ENCODE measurements around the gene DFFA. TPM values are rescaled to one million over a fixed set of nuclear protein-coding genes. Genes with fewer than 3 reads are reported as not detected.
"Not testable (repeated sequence)": the region's sequence is repeated elsewhere in the genome, so short reads cannot be mapped to it uniquely, and the experiment has no call there.

DFFA gene
- total and polyA plus RNA-seq, 8 donors = 37.6 to 45.6 (median 42.3) TPM

DNA sequence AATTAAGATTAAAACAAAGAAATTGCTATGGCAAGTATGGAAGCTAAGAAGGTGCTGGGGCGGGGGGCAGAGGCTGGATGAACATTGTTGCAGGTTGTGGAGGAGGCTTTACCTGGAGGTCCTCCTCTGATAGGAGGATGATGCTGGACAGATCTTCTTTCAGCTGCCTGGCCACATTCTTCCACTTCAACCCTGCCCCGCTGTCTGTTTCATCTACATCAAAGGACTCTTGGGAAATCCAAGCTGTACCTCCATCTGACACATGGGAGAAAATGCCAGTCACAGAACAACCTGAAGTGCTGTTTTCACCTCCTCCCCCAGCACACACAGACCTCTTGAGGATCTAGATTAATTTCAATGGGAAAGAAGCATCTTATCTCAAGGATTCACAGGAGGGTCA is 5.3 kb downstream of the DFFA start:
- no peak for ATAC-seq
- H3K27ac ChIP-seq = no peak overlapping the region
- intact Hi-C loops (cut with DNase I) = no loop called here
- H3K36me3 ChIP-seq = peaks cover 0 to 74% of the 10 kb centered on the region in 2 donors
- H3K27me3 ChIP-seq = no peaks in the 10 kb centered on the region
- peaks cover 0 to 13% of the 10 kb centered on the region in 2 donors for H3K4me1 ChIP-seq
- no peak overlapping the region for H3K4me3 ChIP-seq
- no peaks in the 10 kb centered on the region for H3K9me3 ChIP-seq
- no peak for DNase-seq
- TF ChIP-seq, protein P1, sequence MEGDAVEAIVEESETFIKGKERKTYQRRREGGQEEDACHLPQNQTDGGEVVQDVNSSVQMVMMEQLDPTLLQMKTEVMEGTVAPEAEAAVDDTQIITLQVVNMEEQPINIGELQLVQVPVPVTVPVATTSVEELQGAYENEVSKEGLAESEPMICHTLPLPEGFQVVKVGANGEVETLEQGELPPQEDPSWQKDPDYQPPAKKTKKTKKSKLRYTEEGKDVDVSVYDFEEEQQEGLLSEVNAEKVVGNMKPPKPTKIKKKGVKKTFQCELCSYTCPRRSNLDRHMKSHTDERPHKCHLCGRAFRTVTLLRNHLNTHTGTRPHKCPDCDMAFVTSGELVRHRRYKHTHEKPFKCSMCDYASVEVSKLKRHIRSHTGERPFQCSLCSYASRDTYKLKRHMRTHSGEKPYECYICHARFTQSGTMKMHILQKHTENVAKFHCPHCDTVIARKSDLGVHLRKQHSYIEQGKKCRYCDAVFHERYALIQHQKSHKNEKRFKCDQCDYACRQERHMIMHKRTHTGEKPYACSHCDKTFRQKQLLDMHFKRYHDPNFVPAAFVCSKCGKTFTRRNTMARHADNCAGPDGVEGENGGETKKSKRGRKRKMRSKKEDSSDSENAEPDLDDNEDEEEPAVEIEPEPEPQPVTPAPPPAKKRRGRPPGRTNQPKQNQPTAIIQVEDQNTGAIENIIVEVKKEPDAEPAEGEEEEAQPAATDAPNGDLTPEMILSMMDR (IDR thresholded peaks at IDR 0.05) = no peak

DNA sequence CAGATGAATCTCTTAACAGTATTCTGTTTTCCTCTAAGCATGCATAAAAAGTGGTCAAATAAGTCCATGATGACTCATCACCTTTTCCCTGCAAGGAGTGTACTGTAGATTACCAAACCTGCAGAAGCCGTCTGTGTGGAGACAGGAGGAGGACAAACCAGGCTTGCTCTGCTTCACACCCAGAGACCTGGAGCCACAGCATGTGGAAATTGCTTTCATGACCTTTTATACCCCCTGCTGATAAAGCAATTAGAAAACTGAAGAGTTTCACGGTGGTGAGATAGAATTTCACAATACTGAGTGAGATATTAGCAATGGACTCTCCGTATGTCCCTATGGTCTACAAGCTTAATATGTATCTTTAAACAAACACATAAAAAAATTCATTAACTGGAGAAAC is 13.1 kb downstream of the DFFA start:
- Histone ChIP-seq H3K4me1 (peaks cover 0 to 14% of the 10 kb centered on the region in 2 donors), H3K4me3 (no peak overlapping the region), H3K27me3 (no peaks in the 10 kb centered on the region), H3K36me3 (peaks cover 0 to 40% of the 10 kb centered on the region in 2 donors), H3K9me3 (peaks cover 0 to 2% of the 10 kb centered on the region in 2 donors), H3K27ac (peak overlapping the region in 1 of 2 donors; percentile 7)
- ATAC-seq (peak; percentile 86), DNase-seq (no peak)
- intact Hi-C loops (cut with DNase I) = no loop called here
- TF ChIP-seq, protein P1 (IDR thresholded peaks at IDR 0.05) = no peak

DNA sequence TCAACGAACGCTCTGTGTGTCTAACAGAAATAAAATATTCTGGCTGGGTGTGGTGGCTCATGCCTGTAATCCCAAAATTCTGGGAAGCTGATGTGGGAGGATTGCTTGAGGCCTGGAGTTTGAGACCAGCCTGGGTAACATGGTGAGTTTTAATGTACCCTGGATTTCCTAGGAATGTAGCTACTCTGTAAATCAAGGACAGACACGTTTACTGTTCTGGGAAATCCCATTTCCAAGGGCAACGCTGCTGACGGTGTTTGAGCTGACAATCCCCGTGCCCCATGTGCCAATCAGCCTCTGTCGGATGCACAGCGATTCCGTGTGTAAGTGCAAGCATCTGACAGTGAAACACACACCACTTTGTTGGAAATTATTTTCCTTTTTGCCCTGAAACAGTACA is 14.5 kb downstream of the DFFA start:
- no peak for DNase-seq
- Histone ChIP-seq H3K4me3 (no peak overlapping the region), H3K9me3 (peaks cover 0 to 2% of the 10 kb centered on the region in 2 donors), H3K36me3 (peaks cover 0 to 27% of the 10 kb centered on the region in 2 donors), H3K4me1 (peaks cover 0 to 12% of the 10 kb centered on the region in 2 donors), H3K27ac (peak overlapping the region; percentile 1 to 59), H3K27me3 (no peaks in the 10 kb centered on the region)
- intact Hi-C loops (cut with DNase I) = no loop called here
- no peak for ATAC-seq
- TF ChIP-seq, protein P1 (IDR thresholded peaks at IDR 0.05) = no peak

DNA sequence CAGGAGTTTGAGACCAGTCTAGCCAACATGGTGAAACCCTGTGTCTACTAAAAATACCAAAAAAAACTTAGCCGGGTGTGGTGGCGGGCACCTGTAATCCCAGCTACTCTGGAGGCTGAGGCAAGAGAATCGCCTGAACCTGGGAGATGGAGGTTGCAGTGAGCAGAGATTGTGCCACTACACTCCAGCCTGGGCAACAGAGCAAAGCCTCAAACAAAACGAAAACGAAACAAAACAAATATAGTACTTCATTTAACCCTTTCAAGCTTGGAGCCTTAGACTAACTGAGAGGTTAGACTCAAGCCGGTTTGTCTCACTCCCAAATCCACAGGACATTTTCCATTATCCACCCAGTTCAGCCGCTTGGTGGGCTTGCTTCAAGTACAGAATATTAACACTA is 14.9 kb downstream of the DFFA start:
- H3K4me3 ChIP-seq; intact Hi-C loops (cut with DNase I): not testable (repeated sequence)

DNA sequence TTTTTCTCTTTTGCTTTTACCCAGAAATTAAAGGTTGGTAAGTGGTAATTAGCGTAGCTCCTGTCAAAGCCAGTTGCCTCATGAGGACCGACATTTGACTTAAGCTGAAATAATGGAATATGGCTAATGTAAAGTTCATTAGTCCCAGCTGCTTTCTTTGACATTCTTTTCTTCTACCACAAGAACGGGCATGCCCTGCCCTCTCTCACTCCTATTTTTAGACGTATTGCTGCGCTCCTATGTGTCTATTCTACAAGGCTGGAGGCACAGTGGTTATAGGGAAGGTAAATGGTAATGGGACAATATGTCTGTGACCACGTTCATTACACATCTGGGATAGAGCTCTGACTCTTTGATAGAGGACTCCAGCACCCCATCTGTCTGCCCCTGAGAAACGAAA is 15.7 kb downstream of the DFFA start:
- no peak for ATAC-seq
- Histone ChIP-seq H3K9me3 (peaks cover 0 to 2% of the 10 kb centered on the region in 2 donors), H3K4me3 (no peak overlapping the region), H3K27ac (no peak overlapping the region), H3K36me3 (peaks cover 0 to 15% of the 10 kb centered on the region in 2 donors), H3K4me1 (peaks cover 0 to 15% of the 10 kb centered on the region in 2 donors), H3K27me3 (no peaks in the 10 kb centered on the region)
- intact Hi-C loops (cut with DNase I) = no loop called here
- DNase-seq = no peak
- TF ChIP-seq, protein P1 (IDR thresholded peaks at IDR 0.05) = no peak

More for the DNA sequence above, 14.9 kb downstream of the DFFA start:
- H3K27me3 ChIP-seq, ATAC-seq, H3K9me3 ChIP-seq, DNase-seq: not testable (repeated sequence)
- peaks cover 0 to 12% of the 10 kb centered on the region in 2 donors for H3K4me1 ChIP-seq
- H3K36me3 ChIP-seq = peaks cover 0 to 23% of the 10 kb centered on the region in 2 donors
- peak overlapping the region in 1 of 2 donors; percentile 59 for H3K27ac ChIP-seq

DNA sequence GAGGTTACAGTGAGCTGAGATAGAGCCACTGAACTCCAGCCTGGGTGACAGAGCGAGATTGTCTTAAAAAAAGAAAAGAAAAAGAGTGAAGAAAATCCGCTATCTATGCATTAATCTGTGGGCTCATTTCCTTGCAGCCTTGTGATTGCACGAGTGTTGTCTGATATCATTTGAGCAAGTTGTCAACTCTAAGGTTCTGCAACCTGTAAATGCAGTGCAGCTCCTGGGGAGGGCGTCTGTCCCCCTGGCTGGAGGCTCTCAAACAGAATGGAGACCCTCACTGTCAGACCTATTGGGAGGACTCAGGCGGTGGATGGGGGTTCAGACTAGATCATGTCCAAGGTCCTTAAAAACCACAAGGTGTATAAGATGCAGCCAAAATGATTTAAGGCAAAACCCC is 16.3 kb downstream of the DFFA start:
- intact Hi-C loops (cut with DNase I) = no loop called here

More for the DNA sequence above, 16.3 kb downstream of the DFFA start:
- H3K4me3 ChIP-seq = no peak overlapping the region
- DNase-seq (no peak), ATAC-seq (no peak)
- peaks cover 0 to 17% of the 10 kb centered on the region in 2 donors for H3K4me1 ChIP-seq
- H3K27ac ChIP-seq = no peak overlapping the region
- H3K36me3 ChIP-seq = peaks cover 0 to 8% of the 10 kb centered on the region in 2 donors
- H3K9me3 ChIP-seq = peaks cover 0 to 2% of the 10 kb centered on the region in 2 donors
- TF ChIP-seq, protein P1 (IDR thresholded peaks at IDR 0.05) = no peak
- peaks cover 0 to 6% of the 10 kb centered on the region in 2 donors for H3K27me3 ChIP-seq
